B cell (primary cell): ENCODE results near the gene POLRMT. TPM values are rescaled to one million over a fixed set of nuclear protein-coding genes. Genes with fewer than 3 reads are reported as not detected.

Experiments
- ATAC-seq: fragments of 200-7000 bp; cut with Tn5 transposase; one replicate; pipeline ENCODE4 v1.10.0; 2021; ENCODE audit warnings: low read depth, mild to moderate bottlenecking, moderate number of reproducible peaks, moderate library complexity
- CTCF ChIA-PET: fragments of 350-600 bp; sonication (Branson Sonifier 250); formaldehyde crosslinking; loops from one replicate; lab custom pipeline; 2021; ENCODE audit warnings: antibody characterized with exemption, inconsistent platforms; lab: Charles Lee
- POLR2A ChIA-PET: fragments of 350-600 bp; sonication (Branson Sonifier 250); formaldehyde crosslinking; loops from one replicate; lab custom pipeline; 2021; ENCODE audit warnings: antibody characterized with exemption; lab: Charles Lee
- DNase-seq: peaks from one replicate; pipeline ENCODE4 v3.0.0; 2013
- H2AFZ ChIP-seq: 2 replicates; pipeline ENCODE4 v1.6.1; 2012; ENCODE audit warnings: mild to moderate bottlenecking, low read depth, low read length; ENCODE audit not compliant: insufficient read depth, poor library complexity, severe bottlenecking
- H3K27ac ChIP-seq, 2 donors: 1 replicate in 1 of 2; 2 replicates in 1 of 2; pipeline ENCODE4 v1.5.1; 2012 to 2013; ENCODE audit warnings: low read length in 2 of 2, mild to moderate bottlenecking in 2 of 2, moderate library complexity in 1 of 2
- H3K27me3 ChIP-seq, 4 experiments: fragments of 200-600 bp in 1 of 4; sonication (generic) in 1 of 4; replicated peaks in 1 of 4; 1 replicate in 2 of 4; 2 replicates in 2 of 4; pipeline versions ENCODE4 v1.6.1 to v1.7.0; 2013 to 2016; ENCODE audit warnings: low read length in 3 of 4, mild to moderate bottlenecking in 2 of 4, mixed read lengths in 1 of 4, moderate library complexity in 1 of 4; ENCODE audit not compliant: insufficient read depth in 4 of 4, control insufficient read depth in 3 of 4; ENCODE audit errors: control extremely low read depth in 1 of 4
- H3K36me3 ChIP-seq, 2 experiments: replicated peaks in 1 of 2; 1 replicate in 1 of 2; 2 replicates in 1 of 2; pipeline versions ENCODE4 v1.6.1 to v1.7.1; 2013; ENCODE audit warnings: low read length in 1 of 2; ENCODE audit not compliant: insufficient read depth in 2 of 2, control insufficient read depth in 1 of 2; ENCODE audit errors: control extremely low read depth in 1 of 2, extremely low read depth in 1 of 2
- H3K4me1 ChIP-seq, 2 donors: fragments of 200-600 bp in 1 of 2; sonication (generic) in 1 of 2; 1 replicate in 1 of 2; 2 replicates in 1 of 2; pipeline versions ENCODE4 v1.5.1 to v1.6.1; 2013 to 2017; ENCODE audit warnings: low read length in 2 of 2; ENCODE audit not compliant: control insufficient read depth in 2 of 2, insufficient read depth in 2 of 2
- H3K4me2 ChIP-seq: replicated peaks from 2 replicates; pipeline ENCODE3; 2012; ENCODE audit warnings: mild to moderate bottlenecking, low read depth, low read length; ENCODE audit not compliant: poor library complexity, severe bottlenecking
- H3K4me3 ChIP-seq, 5 experiments: fragments of 200-600 bp in 1 of 5; sonication (generic) in 1 of 5; 1 replicate in 3 of 5; 2 replicates in 2 of 5; pipeline versions ENCODE4 v1.5.1 to v1.7.0; 2011 to 2016; ENCODE audit warnings: low read length in 4 of 5, mild to moderate bottlenecking in 4 of 5, low read depth in 2 of 5, control low read depth in 1 of 5, moderate library complexity in 1 of 5; ENCODE audit not compliant: insufficient read depth in 1 of 5; ENCODE audit errors: control extremely low read depth in 1 of 5, extremely low read depth in 1 of 5
- H3K79me2 ChIP-seq: fragments of 200-600 bp; sonication (generic); one replicate; pipeline ENCODE4 v1.6.0; 2016; ENCODE audit warnings: low read length; ENCODE audit not compliant: control insufficient read depth, insufficient read depth
- H3K9ac ChIP-seq: fragments of 200-600 bp; sonication (generic); 2 replicates; pipeline ENCODE4 v1.6.1; 2017; ENCODE audit warnings: mild to moderate bottlenecking, low read length, moderate library complexity
- H3K9me3 ChIP-seq, 3 donors: one replicate each; pipeline versions ENCODE4 v1.6.1 to v1.7.1; 2013; ENCODE audit warnings: low read length in 2 of 3; ENCODE audit not compliant: control insufficient read depth in 2 of 3, insufficient read depth in 1 of 3; ENCODE audit errors: control extremely low read depth in 1 of 3
- H4K20me1 ChIP-seq: 2 replicates; pipeline ENCODE4 v1.6.0; 2012; ENCODE audit warnings: mild to moderate bottlenecking, low read length; ENCODE audit not compliant: insufficient read depth, control insufficient read depth, poor library complexity, severe bottlenecking
- H3K27ac Mint-ChIP-seq: one replicate; pipeline ENCODE4 v1.8.0; 2021; ENCODE audit warnings: mixed read lengths
- H3K27me3 Mint-ChIP-seq: one replicate; pipeline ENCODE4 v1.8.0; 2021; ENCODE audit warnings: mixed read lengths
- H3K4me1 Mint-ChIP-seq: one replicate; pipeline ENCODE4 v1.8.0; 2021; ENCODE audit warnings: mixed read lengths
- H3K4me3 Mint-ChIP-seq: one replicate; pipeline ENCODE4 v1.8.0; 2021; ENCODE audit warnings: mixed read lengths
- H3K9me3 Mint-ChIP-seq: one replicate; pipeline ENCODE4 v1.8.0; 2022; ENCODE audit warnings: mixed read lengths; ENCODE audit not compliant: insufficient read depth
- CTCF ChIP-seq: fragments of 200-600 bp; IDR thresholded peaks from one replicate; pipeline ENCODE4 v1.8.0; 2022; ENCODE audit warnings: antibody characterized with exemption, mild to moderate bottlenecking
- EZH2 ChIP-seq: IDR thresholded peaks from 2 replicates; pipeline ENCODE4 v1.6.1; 2012; ENCODE audit warnings: borderline replicate concordance, low read depth, mild to moderate bottlenecking, moderate library complexity, low read length; ENCODE audit not compliant: insufficient read depth, poor library complexity, severe bottlenecking
- WGBS: methylation state at CpG from one replicate; pipeline ENCODE4 v1.1.5; 2013; ENCODE audit warnings: missing lambda C conversion rate; ENCODE audit not compliant: insufficient coverage; 5-methylcytosine and 5-hydroxymethylcytosine counted together
- intact Hi-C: fragments of 100-400 bp; cut with micrococcal nuclease; formaldehyde crosslinking; loops from one replicate; pipeline ENCODE4 v1.10.0; 2022
- polyA plus RNA-seq: library from polyadenylated mRNA; depleted of rRNA; stranded (reverse); fragments of >200 nt; gene quantifications from 2 replicates; pipeline ENCODE4 v1.2.3, GENCODE V29; 2012
- total RNA-seq, 2 donors: library from RNA; stranded (reverse); fragments of 120-200 nt in 1 of 2; gene quantifications; 1 replicate in 1 of 2; 2 replicates in 1 of 2; pipeline versions ENCODE4 v1.2.3 to v1.2.4, GENCODE V29; 2013 to 2022

Gene POLRMT
- total and polyA plus RNA-seq, 2 donors (not counting 1 experiment from before 2014, with no cell fraction given) = 77.8 to 98.0 TPM

- no peak within 1 kb of the TSS for H3K27ac ChIP-seq
- ATAC-seq = no peak
- no peak for DNase-seq
- peaks cover 0 to 38% (median 12%) of the 10 kb centered on the region in 4 experiments for H3K27me3 ChIP-seq
- intact Hi-C loops = no loop called here
- peaks cover 13 to 24% of the 10 kb centered on the region in 2 donors for H3K4me1 ChIP-seq
- H3K4me1 Mint-ChIP-seq = peaks cover 12% of the 10 kb centered on the region
- no peaks in the 10 kb centered on the region for H3K9me3 Mint-ChIP-seq
- H3K9ac ChIP-seq = no peak within 1 kb of the TSS
- ChIA-PET POLR2A (no interaction called here), CTCF (no interaction called here)
- H3K27ac Mint-ChIP-seq = no peak within 1 kb of the TSS
- no peaks in the 10 kb centered on the region for H3K36me3 ChIP-seq
- peaks cover 0 to 24% (median 0%) of the 10 kb centered on the region in 3 donors for H3K9me3 ChIP-seq
- peaks cover 14% of the 10 kb centered on the region for H3K27me3 Mint-ChIP-seq
- no peak within 1 kb of the TSS for H3K4me3 ChIP-seq
- no peak within 1 kb of the TSS for H2AFZ ChIP-seq
- H3K4me2 ChIP-seq = peak within 1 kb of the TSS; percentile 22
- peaks cover 19% of the 10 kb centered on the region for H4K20me1 ChIP-seq
- H3K4me3 Mint-ChIP-seq = peak within 1 kb of the TSS; percentile 13
- no peaks in the 10 kb centered on the region for H3K79me2 ChIP-seq
- WGBS = 12% methylated on average over 62 of the region's 63 CpGs
- TF ChIP-seq CTCF (no peak), EZH2 (no peak)
These were observed 43.2 kb upstream of the POLRMT start, which contains the start of gene FSTL3 for GRCh38 chr19:676339-677105. Gene FSTL3, plus strand, starts transcription at chr19:676392. Its CDS starts 32 bp downstream, at chr19:676424.

GRCh38 chr19:676007-676338, 42.6 kb upstream of the POLRMT start:
- H3K27ac Mint-ChIP-seq = no peak overlapping the region
- WGBS = 11% methylated on average over 31 of the region's 31 CpGs
- peaks cover 13 to 18% of the 10 kb centered on the region in 2 donors for H3K4me1 ChIP-seq
- no peak overlapping the region for H3K4me3 ChIP-seq
- ChIA-PET CTCF (no interaction called here), POLR2A (interaction anchor here (0.7 kb wide), 1 partner anchor 145 kb away, joined by 3 read pairs; no protein-coding TSS in a partner anchor)
- no peak for TF ChIP-seq CTCF
- peaks cover 0 to 39% (median 12%) of the 10 kb centered on the region in 4 experiments for H3K27me3 ChIP-seq
- H4K20me1 ChIP-seq = peaks cover 19% of the 10 kb centered on the region
- intact Hi-C loops = no loop called here
- H3K27ac ChIP-seq = no peak overlapping the region
- H3K36me3 ChIP-seq = no peaks in the 10 kb centered on the region
- H3K27me3 Mint-ChIP-seq = peaks cover 14% of the 10 kb centered on the region
- peaks cover 12% of the 10 kb centered on the region for H3K4me1 Mint-ChIP-seq
- DNase-seq = no peak
- H3K79me2 ChIP-seq = no peaks in the 10 kb centered on the region
- H3K4me3 Mint-ChIP-seq = no peak overlapping the region
- no peak overlapping the region for H3K9ac ChIP-seq
- H3K9me3 Mint-ChIP-seq = no peaks in the 10 kb centered on the region
- H3K4me2 ChIP-seq = peak overlapping the region; percentile 22
- no peak overlapping the region for H2AFZ ChIP-seq
- H3K9me3 ChIP-seq = peaks cover 0 to 21% (median 0%) of the 10 kb centered on the region in 3 donors
- ATAC-seq = no peak
